Measurements from ENCODE around the gene LOXHD1.

Gene LOXHD1

GRCh38 chr18:46447792-46448191 is 209.2 kb downstream of the LOXHD1 start:
- no peak for DNase-seq (ENCODE audit: low read depth)

DNA sequence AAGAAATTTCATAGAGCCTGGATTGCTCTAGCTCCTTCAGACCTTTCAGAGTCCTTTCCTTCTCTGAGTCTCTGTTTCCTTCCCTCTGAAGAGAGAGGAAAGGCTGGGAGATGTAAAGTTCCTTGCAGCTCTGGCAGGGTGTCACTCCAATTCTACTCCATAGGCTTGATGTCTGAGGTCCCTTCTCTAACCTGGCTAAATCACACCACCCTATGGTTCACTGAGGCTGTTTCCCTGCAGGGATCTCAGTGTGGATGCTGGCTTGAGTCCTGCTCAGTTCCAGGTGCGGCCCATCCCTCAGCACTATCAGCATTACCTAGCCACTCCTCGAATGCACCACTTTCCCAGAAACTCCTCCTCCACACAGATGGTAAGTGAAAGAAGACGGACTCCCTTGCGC is 209.7 kb downstream of the LOXHD1 start:
- DNase-seq (ENCODE audit: low read depth): no peak

DNA sequence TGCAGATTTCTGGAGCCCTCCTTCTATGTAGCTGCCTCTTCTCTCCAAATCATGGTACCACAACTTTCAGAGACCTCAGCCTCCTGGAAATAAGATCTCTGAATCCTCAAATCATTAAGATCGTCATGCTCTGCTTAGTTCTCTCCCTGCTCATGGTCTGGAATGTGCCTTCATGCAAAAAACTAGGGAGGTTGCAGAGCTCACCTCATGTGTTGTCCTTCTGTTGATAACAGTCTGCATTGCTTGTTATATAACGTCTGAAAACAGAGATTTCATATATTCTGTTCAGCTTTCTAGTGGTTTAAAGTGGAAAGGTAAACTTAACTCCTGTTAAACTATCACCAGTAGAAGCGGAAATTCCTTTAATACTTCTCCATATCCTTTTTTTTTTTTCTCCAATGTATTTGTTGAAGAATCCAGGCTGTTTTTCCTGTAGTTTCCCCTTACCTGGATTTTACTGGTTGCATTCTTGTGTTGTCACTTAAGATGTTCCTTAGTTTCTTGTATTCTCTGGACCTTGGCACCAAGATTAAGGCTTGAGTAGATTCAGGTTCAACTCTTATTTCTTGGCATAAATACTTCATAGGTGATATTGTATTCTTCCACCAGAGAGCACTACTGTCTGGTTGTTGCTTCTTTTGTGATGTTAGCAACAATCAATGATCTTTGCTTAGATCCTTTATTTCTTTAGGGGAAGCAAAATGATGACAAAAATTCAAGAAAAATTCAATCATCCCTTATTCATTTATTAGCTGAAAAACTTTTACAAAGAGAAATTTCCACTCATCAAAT is 211.3 kb downstream of the LOXHD1 start:
- no peak for DNase-seq (ENCODE audit: low read depth)

GRCh38 chr18:46439037-46439436 is 218.0 kb downstream of the LOXHD1 start:
- no peak for DNase-seq (ENCODE audit: low read depth)

- DNase-seq (ENCODE audit: low read depth): no peak
Measured at GRCh38 chr18:46437061-46437460, 220.0 kb downstream of the LOXHD1 start.

DNA sequence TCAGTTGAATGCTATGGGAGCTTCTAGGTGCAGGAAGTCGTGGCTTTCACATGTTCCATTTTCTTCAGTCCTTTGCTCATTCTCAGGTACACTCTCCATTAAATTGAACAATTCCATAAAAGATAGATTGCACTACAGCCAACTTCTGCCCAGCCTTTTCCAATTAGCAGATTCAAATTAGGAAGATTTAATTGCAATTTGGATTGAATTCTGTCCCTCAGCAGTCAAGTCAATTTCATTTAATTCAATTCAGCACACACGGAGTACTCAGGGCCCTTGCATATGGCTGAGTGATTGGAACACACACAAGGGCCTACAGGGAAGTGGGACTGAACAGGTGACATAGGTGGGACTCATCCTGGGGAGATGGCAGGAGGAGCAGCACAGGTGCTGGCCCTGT is 220.4 kb downstream of the LOXHD1 start:
- DNase-seq (ENCODE audit: low read depth): no peak

DNA sequence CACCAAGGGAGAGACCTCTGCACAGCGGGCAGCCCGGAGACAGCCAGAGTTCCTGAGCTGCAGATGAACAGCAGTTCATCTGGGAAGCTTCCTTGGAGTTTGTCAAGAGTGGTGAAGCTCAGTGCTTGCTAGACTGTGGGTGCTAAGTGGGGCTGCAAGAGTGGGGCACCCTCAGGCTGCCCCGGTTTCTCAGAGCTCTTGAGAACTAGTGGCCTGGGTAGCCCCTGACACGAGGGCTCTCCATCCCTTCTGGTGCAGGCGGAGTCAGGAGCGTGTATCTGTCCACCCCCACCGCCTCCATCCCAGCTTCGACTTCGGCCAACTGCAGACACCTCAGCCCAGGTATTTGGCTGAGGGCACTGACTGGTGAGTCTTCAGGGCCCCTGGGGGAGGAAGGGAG is 222.0 kb downstream of the LOXHD1 start:
- no peak for DNase-seq (ENCODE audit: low read depth)

GRCh38 chr18:46434629-46435028 is 222.4 kb downstream of the LOXHD1 start:
- DNase-seq (ENCODE audit: low read depth): no peak

DNA sequence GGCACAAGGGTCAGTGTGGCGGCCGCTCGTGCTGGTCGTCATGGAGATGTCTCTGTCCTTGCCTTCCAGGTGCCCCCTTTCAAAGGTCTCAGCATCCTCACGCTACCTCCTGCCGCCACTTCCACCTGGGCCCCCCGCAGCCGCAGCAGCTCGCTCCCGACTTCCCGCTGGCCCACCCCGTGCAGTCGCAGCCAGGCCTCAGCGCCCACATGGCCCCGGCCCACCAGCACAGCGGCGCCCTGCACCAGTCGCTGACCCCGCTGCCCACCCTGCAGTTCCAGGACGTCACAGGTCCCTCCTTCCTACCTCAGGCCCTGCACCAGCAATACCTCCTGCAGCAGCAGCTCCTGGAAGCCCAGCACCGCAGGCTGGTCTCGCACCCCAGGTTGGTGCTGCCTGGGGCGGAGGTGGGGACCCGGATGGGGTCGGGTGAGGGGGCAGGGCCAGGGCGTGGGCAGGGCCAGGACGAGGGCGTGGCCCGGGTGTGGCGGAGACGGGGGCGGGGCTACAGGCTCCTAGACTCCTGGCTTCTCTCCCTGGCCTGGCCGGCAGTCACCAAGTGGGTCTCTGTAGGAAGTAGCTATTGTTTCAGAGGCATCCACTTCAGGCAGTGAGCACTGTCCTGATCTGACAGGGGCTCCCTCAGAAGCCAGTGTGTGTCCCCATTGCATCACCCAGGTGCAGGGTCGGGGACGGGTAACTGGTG is 223.7 kb downstream of the LOXHD1 start:
- no peak for DNase-seq (ENCODE audit: low read depth)

- DNase-seq (ENCODE audit: low read depth): no peak
Measured at GRCh38 chr18:46431522-46432171, 225.4 kb downstream of the LOXHD1 start.

- no peak for DNase-seq (ENCODE audit: low read depth)
Measured at GRCh38 chr18:46429649-46430224, 227.3 kb downstream of the LOXHD1 start.

- DNase-seq (ENCODE audit: low read depth): no peak
Measured at GRCh38 chr18:46429130-46429529, 227.9 kb downstream of the LOXHD1 start.

DNA sequence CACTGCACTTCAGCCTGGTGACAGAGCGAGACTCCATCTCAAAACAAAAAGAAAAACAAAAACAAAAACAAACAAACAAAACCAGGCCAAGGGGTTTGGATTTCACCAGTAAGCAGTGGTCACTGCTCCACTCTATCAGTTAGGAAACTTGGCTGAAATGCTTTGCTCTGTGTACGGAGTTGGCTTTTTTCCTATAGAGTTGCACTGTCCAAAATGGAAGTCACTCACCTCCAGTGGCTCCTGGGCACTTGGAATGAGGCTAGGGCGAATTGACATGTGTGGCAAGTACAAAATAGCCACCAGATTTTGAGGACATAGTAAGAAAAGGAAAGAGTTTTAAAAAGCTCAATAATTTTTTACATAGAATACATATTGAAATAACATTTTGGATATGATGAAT is 228.7 kb downstream of the LOXHD1 start:
- DNase-seq (ENCODE audit: low read depth): no peak

DNA sequence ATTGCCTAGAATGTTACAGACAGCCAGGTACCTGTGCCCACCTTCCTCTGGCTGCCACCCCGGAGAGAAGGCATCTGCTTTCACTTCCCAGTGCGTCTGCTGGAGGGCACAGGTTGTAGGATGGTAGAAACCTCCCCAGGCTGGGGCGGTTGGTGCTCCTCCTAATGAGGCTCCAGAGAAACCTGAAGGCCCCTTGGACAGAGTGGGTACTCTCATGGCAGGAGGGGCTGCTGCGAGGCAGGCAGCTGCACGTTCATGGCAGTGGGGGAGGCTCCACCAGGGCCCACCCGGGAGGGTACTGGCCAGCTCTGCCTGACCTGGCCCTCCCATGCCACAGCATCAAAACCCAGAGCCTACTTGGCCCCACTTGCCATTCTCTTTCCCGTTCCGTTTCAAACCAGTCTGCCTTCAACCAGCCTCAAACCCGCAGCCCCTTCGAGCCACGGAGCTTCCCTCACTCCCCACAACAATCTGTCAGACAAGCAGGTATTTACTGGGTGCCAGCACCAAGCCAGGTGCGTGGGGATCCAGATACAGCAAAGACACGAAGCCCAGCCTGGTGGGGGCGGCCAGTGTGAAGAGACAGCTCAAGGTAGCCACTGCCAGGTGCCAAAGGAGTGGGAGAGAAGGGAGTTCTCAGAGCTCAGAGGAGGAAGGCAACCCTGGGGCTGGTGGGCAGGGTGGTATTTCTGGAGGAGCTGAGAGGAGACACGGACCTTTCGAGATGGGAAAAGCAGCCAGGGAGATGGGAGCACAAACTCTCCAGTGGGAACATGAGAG is 229.6 kb downstream of the LOXHD1 start:
- no peak for DNase-seq (ENCODE audit: low read depth)
